GM12864 (cell line): ENCODE measurements around the gene TRAF7.

Experiments used
- DNase-seq: peaks from one replicate; pipeline ENCODE4 v3.0.0-alpha.2; 2011; ENCODE audit warnings: low read depth
- H3K4me3 ChIP-seq: 2 replicates; pipeline ENCODE4 v1.5.1; 2011; ENCODE audit warnings: mild to moderate bottlenecking, low read depth, low read length, control low read depth
- TF ChIP-seq, protein P1 (sequence below): IDR thresholded peaks from 2 replicates; pipeline ENCODE4 v1.5.1; 2011; ENCODE audit warnings: low read depth, mild to moderate bottlenecking, moderate library complexity, low read length, control low read depth, inconsistent platforms; ENCODE audit errors: missing control alignments

The TRAF7 gene

DNA sequence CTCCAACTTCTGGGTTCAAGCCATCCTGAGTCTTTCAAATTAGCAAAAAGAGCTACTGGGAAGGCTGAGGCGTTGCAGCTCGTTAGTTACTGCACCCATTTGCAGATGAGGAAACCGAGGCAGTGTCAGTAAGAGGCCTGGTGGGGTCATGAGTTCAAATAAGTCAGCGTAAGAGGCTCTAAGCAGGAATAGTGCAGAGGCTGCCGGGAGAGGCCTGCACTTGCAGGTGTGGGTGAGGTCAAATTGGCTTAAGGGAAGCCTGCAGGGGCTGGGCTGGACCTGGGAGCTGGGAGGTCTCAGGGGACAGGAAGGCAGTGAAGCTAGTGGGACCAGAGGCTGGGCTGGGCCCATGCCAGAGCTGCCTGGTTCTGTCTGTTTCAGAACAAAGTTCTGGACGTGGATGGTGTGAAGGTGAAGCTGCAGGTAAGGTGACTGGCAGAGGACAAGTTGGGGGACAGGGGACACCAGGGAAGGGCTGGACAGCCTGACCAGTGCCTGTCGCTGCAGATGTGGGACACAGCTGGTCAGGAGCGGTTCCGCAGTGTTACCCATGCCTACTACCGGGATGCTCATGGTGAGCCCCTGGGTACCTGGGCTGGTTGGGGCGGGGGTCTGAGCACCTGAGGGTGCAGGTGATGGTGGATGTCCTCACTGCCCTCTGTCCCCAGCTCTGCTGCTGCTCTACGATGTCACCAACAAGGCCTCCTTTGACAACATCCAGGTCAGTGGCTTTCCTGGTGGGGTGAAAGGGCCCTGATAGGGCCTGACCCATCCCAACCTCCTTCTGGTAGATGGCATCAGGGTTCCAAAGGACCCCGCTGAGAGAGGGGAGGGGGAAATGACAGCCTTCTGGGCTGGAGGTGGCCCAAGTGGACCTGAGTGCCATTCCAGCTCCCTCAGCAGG, 4.1 kb upstream of the TRAF7 start:
- no peak for DNase-seq
- TF ChIP-seq, protein P1, sequence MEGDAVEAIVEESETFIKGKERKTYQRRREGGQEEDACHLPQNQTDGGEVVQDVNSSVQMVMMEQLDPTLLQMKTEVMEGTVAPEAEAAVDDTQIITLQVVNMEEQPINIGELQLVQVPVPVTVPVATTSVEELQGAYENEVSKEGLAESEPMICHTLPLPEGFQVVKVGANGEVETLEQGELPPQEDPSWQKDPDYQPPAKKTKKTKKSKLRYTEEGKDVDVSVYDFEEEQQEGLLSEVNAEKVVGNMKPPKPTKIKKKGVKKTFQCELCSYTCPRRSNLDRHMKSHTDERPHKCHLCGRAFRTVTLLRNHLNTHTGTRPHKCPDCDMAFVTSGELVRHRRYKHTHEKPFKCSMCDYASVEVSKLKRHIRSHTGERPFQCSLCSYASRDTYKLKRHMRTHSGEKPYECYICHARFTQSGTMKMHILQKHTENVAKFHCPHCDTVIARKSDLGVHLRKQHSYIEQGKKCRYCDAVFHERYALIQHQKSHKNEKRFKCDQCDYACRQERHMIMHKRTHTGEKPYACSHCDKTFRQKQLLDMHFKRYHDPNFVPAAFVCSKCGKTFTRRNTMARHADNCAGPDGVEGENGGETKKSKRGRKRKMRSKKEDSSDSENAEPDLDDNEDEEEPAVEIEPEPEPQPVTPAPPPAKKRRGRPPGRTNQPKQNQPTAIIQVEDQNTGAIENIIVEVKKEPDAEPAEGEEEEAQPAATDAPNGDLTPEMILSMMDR = no peak
- peak overlapping the region; percentile 98 for H3K4me3 ChIP-seq

DNA sequence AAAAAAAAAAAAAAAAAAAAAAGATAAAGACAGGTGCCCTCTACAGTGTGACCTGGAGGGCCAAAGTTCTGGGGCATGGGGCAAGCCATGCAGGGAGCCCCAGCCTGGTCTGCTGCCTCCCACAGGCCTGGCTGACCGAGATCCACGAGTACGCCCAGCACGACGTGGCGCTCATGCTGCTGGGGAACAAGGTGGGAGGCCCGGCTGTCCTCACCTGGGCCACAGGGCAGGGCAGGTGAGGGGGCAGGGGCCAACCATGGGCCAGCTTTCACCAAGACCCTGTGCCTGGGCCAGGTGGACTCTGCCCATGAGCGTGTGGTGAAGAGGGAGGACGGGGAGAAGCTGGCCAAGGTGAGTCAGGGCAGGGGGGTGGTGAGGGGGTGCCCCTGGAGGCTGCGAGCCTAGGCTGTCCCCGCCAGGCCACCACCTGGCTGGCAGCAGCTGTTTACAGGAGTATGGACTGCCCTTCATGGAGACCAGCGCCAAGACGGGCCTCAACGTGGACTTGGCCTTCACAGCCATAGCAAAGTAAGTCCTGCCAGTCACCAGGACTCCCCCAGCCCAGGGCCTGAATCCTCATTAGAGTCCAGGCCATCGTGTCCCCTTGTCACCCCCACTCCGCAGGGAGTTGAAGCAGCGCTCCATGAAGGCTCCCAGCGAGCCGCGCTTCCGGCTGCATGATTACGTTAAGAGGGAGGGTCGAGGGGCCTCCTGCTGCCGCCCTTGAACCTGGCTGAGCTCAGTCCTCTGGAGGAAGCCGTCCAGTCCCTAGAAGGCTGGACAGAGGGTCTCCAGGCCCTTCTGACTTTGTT, 2.7 kb upstream of the TRAF7 start:
- TF ChIP-seq, protein P1 = peak; percentile 14
- peak overlapping the region; percentile 98 for H3K4me3 ChIP-seq
- DNase-seq = no peak

DNA sequence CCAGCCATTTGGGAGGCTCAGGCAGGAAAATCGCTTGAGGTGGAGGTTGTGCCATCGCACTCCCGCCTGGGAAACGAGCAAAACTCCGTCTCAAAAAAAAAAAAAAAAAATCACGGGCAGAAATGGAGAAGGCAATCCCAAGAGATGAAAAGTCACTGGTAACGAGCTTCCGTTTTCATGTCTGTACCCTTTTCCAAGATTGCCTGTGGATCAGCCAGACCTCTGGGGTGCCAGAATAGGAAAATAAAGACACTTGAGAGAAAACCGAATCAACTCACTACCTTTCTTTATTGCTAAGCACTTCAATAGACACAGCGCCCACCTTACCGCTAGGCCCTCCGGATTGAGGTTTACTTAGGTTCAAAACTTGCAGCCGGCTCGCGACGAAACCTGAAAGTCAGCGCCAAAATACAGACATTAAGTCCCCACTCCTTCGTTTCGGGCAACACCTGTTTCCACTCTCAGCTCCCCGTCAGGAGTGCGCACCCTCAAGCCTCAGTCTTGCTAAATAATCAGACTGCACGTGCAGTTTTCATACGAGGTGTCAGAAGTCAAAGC, 970 bp upstream of the TRAF7 start:
- TF ChIP-seq, protein P1 = no peak
- H3K4me3 ChIP-seq = peak overlapping the region; percentile 98
- no peak for DNase-seq

DNA sequence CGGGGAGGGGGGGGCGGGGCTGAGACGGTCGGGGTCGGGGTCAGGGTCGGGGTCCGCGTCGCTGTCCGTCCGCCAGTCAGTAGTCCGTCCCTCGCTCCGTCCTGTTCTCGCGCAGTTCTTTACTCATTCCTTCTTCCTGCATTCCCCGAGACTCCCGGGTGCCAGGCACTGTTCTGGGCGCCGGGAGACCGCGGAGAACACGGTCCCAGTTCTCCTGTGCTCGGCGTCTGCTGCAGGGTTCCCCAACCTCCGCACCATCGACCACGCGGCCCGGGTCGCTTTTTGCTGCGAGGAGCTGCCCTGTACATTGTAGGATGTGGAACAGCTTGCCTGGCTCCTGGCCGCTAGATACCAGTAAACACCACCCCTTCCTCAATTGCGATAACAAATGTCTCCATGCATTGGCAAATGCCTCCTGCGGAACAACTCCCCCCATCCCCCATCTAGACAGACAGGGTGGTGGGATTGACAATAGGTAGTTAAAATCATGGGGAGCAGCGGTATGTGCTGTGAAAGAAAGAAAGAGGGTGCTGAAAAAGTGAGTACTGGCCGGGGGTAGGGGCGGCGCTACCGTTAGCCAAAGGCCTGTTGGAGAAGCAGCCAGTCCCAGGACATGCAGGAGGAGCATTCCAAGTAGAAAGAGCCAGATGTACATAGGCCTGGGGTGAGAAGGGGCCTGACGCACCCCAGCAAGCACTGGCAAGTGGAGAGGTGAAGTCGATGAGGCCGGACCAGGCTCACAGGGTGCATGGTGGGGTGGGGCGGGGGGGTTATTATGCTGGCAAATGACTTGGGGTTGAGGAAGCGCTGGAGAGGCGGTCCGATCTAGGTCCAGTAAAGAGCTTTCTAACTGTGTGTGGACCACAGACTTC, 631 bp downstream of the TRAF7 start:
- peak overlapping the region; percentile 98 for H3K4me3 ChIP-seq
- DNase-seq = no peak
- TF ChIP-seq, protein P1 = no peak

DNA sequence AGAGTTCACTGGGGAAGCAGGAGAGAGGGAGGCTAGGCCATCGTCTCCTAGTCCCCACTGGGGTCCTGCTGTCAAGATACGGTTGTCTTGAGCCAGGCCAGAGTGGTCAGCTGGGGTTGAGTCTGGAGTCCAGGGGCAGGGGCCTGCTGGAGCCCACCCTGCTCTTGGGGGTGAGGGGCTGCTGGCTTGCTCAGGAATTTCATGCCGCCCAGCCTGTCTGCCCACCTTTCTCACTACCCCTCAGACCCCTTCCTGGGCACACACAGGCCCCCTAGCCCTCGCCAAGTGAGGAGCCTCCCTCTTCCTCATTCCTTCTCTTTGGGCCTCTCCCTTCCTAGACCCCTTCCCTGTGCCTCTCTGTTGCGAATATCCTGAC, 1.3 kb downstream of the TRAF7 start:
- TF ChIP-seq, protein P1 = no peak

More for the DNA sequence above, 1.3 kb downstream of the TRAF7 start:
- H3K4me3 ChIP-seq = peak overlapping the region; percentile 98
- DNase-seq = no peak
